A549 (cell line): ENCODE measurements around the gene SVIL. TPM values are rescaled to one million over a fixed set of nuclear protein-coding genes. Genes with fewer than 3 reads are reported as not detected.
"Not testable (repeated sequence)": the region's sequence is repeated elsewhere in the genome, so short reads cannot be mapped to it uniquely, and the experiment has no call there.

Experiments used
- ATAC-seq, 2 experiments: fragments of 200-7000 bp in 1 of 2; fragments of >200 bp in 1 of 2; cut with Nextera tagmentation in 1 of 2; cut with Tn5 transposase in 1 of 2; 3 replicates each; pipeline versions ENCODE4 v1.8.0 to v1.9.1; 2018 to 2020; ENCODE audit warnings: mild to moderate bottlenecking in 1 of 2, moderate library complexity in 1 of 2
- CTCF ChIA-PET: fragments of 300-600 bp; sonication (Branson Sonifier 250); formaldehyde crosslinking; extraction: SDS; loops from one replicate; lab custom pipeline; 2021; ENCODE audit warnings: antibody characterized with exemption, inconsistent platforms; lab: Yijun Ruan, JAX
- POLR2A ChIA-PET: fragments of 350-600 bp; formaldehyde crosslinking; extraction: SDS; loops from one replicate; lab custom pipeline; 2021; ENCODE audit warnings: antibody characterized with exemption, inconsistent platforms; lab: Yijun Ruan, JAX
- DNase-seq, 2 experiments: peaks; one replicate each; pipeline versions ENCODE4 v3.0.0 to v3.0.0-alpha.2; 2011 to 2016; ENCODE audit warnings: low read depth in 1 of 2, low spot score in 1 of 2
- FAIRE-seq: peaks from 2 replicates; lab custom pipeline; 2011; peaks lifted over from hg19 to GRCh38; lab: Jason Lieb, UNC
- H3K27ac ChIP-seq, 2 experiments: fragments of >200 bp; sonication (Bioruptor Twin); formaldehyde crosslinking; 3 replicates each; pipeline ENCODE4 v1.5.1; 2016 to 2017
- H3K4me1 ChIP-seq: fragments of >200 bp; sonication (Bioruptor Twin); formaldehyde crosslinking; 3 replicates; pipeline ENCODE4 v1.6.1; 2016
- H3K4me2 ChIP-seq: fragments of >200 bp; sonication (Bioruptor Twin); formaldehyde crosslinking; 3 replicates; pipeline ENCODE4 v1.6.1; 2016
- H3K4me3 ChIP-seq: fragments of >200 bp; sonication (Bioruptor Twin); formaldehyde crosslinking; 3 replicates; pipeline ENCODE4 v1.5.1; 2016
- H3K9me3 ChIP-seq: fragments of >200 bp; sonication (Bioruptor Twin); formaldehyde crosslinking; 3 replicates; pipeline ENCODE4 v1.6.1; 2016
- CBX8 ChIP-seq: fragments of 200-600 bp; sonication (generic); IDR thresholded peaks from 2 replicates; pipeline ENCODE4 v1.6.1; 2016
- CEBPB ChIP-seq, 2 experiments: fragments of >200 bp in 1 of 2; sonication (Bioruptor Twin) in 1 of 2; formaldehyde crosslinking in 1 of 2; IDR thresholded peaks; 2 replicates each; pipeline ENCODE4 v1.6.1; 2012 to 2016
- EHF ChIP-seq: fragments of 250-450 bp; sonication (Bioruptor Pico); IDR thresholded peaks from 2 replicates; pipeline ENCODE4 v1.5.0; 2020; ENCODE audit warnings: mild to moderate bottlenecking
- EHMT2 ChIP-seq: fragments of 200-600 bp; sonication (generic); IDR thresholded peaks from 2 replicates; pipeline ENCODE4 v1.6.1; 2016; ENCODE audit warnings: antibody characterized with exemption, low read depth, mild to moderate bottlenecking, moderate library complexity
- ELK1 ChIP-seq: fragments of 150-350 bp; IDR thresholded peaks from 2 replicates; pipeline ENCODE4 v1.6.1; 2014; ENCODE audit warnings: low read depth, mild to moderate bottlenecking, low read length
- ESRRA ChIP-seq: fragments of 150-350 bp; IDR thresholded peaks from 2 replicates; pipeline ENCODE4 v1.6.1; 2014; ENCODE audit warnings: mild to moderate bottlenecking, low read length, borderline replicate concordance
- FOSL2 ChIP-seq, 2 experiments: fragments of 450-650 bp in 1 of 2; fragments of >200 bp in 1 of 2; sonication (Bioruptor Twin) in 1 of 2; formaldehyde crosslinking; IDR thresholded peaks; 2 replicates each; pipeline versions ENCODE4 v1.5.0 to v1.6.1; 2016 to 2020; ENCODE audit warnings: mild to moderate bottlenecking in 1 of 2, moderate library complexity in 1 of 2
- FOXS1 ChIP-seq: fragments of 250-450 bp; sonication (Bioruptor Pico); IDR thresholded peaks from 2 replicates; pipeline ENCODE4 v1.5.0; 2020; ENCODE audit warnings: mild to moderate bottlenecking, moderate library complexity
- GATA3 ChIP-seq: IDR thresholded peaks from 2 replicates; pipeline ENCODE4 v1.6.1; 2012; ENCODE audit warnings: borderline replicate concordance
- HOXA7 ChIP-seq: fragments of 250-450 bp; sonication (Bioruptor Pico); IDR thresholded peaks from 2 replicates; pipeline ENCODE4 v1.5.0; 2020; ENCODE audit warnings: mild to moderate bottlenecking, moderate library complexity
- KDM1A ChIP-seq: fragments of 200-600 bp; sonication (generic); IDR thresholded peaks from 2 replicates; pipeline ENCODE4 v1.6.1; 2016; ENCODE audit warnings: low read depth, mild to moderate bottlenecking
- MAFK ChIP-seq: fragments of 450-650 bp; IDR thresholded peaks from 2 replicates; pipeline ENCODE4 v1.6.1; 2014; ENCODE audit not compliant: partially characterized antibody
- MAZ ChIP-seq: fragments of 150-350 bp; IDR thresholded peaks from 2 replicates; pipeline ENCODE4 v1.6.1; 2014; ENCODE audit warnings: antibody characterized with exemption, low read depth, low read length, borderline replicate concordance
- PHF8 ChIP-seq: fragments of 200-600 bp; sonication (generic); IDR thresholded peaks from 2 replicates; pipeline ENCODE4 v1.6.1; 2016; ENCODE audit warnings: low read depth, mild to moderate bottlenecking, antibody characterized with exemption, moderate library complexity, borderline replicate concordance
- RAD21 ChIP-seq, 2 experiments: fragments of >200 bp in 1 of 2; sonication (Bioruptor Twin) in 1 of 2; formaldehyde crosslinking in 1 of 2; IDR thresholded peaks in 1 of 2; conservative IDR thresholded peaks in 1 of 2; 2 replicates in 1 of 2; 3 replicates in 1 of 2; pipeline ENCODE4 v1.6.1; 2012 to 2018; ENCODE audit warnings: inconsistent platforms in 1 of 2
- RNF2 ChIP-seq: fragments of 200-600 bp; sonication (generic); IDR thresholded peaks from 2 replicates; pipeline ENCODE4 v1.6.1; 2016; ENCODE audit warnings: low read depth, mild to moderate bottlenecking, antibody characterized with exemption, moderate library complexity, borderline replicate concordance
- SMC3 ChIP-seq: fragments of >200 bp; sonication (Bioruptor Twin); formaldehyde crosslinking; IDR thresholded peaks from 3 replicates; pipeline ENCODE4 v1.6.1; 2018; ENCODE audit warnings: inconsistent platforms
- SREBF2 ChIP-seq: fragments of 450-650 bp; IDR thresholded peaks from 2 replicates; pipeline ENCODE4 v1.6.1; 2014; ENCODE audit warnings: mild to moderate bottlenecking, moderate library complexity
- ZC3H11A ChIP-seq: fragments of 450-650 bp; IDR thresholded peaks from 2 replicates; pipeline ENCODE4 v1.6.1; 2014; ENCODE audit warnings: antibody characterized with exemption, mild to moderate bottlenecking
- ZFP36 ChIP-seq: fragments of 450-650 bp; IDR thresholded peaks from 2 replicates; pipeline ENCODE4 v1.6.1; 2014; ENCODE audit warnings: borderline replicate concordance; ENCODE audit not compliant: partially characterized antibody
- WGBS: methylation state at CpG from one replicate; pipeline ENCODE4 v1.1.6; 2017; ENCODE audit errors: missing lambda C conversion rate; 5-methylcytosine and 5-hydroxymethylcytosine counted together
- polyA plus RNA-seq, 4 experiments: library from polyadenylated mRNA; depleted of rRNA in 3 of 4; stranded (reverse); fragments of >200 nt; fragmentation: RNase III in 1 of 4; extraction: RNeasy Plus Mini Kit Qiagen cat#74134 plus additional on column Dnase treatment in 1 of 4; gene quantifications; 2 replicates in 3 of 4; 3 replicates in 1 of 4; pipeline ENCODE4 v1.2.3, GENCODE V29; 2011 to 2017
- TF ChIP-seq, protein P1 (sequence below): fragments of 450-650 bp; IDR thresholded peaks from 2 replicates; pipeline ENCODE4 v1.6.1; 2014; ENCODE audit warnings: antibody characterized with exemption
- TF ChIP-seq, protein P2 (sequence below): fragments of 200-600 bp; sonication (generic); IDR thresholded peaks from 2 replicates; pipeline ENCODE4 v1.6.1; 2016; ENCODE audit warnings: antibody characterized with exemption, mild to moderate bottlenecking, moderate library complexity

SVIL gene
- polyA plus RNA-seq, 2 of the 4 experiments (the other 2 are of a cell fraction) = 12.0 to 20.4 TPM

DNA sequence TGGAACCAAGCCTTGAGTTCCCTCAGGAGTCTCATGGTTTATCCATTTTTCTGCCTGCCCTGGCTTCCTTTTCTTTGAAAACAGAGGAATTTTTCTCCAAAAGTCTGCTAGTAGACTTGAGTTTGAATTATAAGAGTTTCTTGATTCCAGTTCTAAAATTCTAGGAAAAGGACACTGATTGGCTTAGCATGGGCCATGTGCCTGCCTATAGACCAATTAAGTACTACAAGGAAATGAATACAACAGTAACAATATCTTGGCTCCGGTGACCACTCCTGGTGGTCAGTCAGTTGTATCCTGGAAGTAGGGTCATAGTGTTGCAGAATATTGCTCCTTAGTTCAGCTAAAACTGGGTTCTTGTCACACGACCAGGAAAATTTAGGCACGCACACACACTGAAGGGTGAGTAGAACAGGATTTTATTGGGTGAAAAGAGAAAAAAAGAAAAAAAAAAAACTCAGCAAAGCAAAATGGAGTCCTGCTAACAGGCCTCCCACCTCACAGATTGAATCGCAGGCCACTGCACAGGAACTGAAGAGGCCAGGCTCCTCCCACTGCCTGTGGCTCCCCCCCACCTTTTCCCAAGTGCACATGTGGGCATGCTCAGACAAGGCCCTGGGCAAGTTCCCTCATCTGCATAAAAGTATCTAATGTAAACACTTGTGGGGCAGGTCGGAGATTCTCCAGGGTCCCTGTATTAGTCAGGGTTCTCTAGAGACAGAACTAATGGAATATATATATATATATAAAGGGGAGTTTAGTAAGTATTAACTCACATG, 190.8 kb downstream of the SVIL start:
- POLR2A ChIA-PET = no interaction called here
- CTCF ChIA-PET = no interaction called here
- Histone ChIP-seq H3K9me3 (no peaks in the 10 kb centered on the region), H3K4me3 (no peak overlapping the region), H3K4me1 (peaks cover 8% of the 10 kb centered on the region; the same call in 1 of the 3 replicates), H3K27ac (no peak overlapping the region), H3K4me2 (no peak overlapping the region)
- no peak for FAIRE-seq
- no peak for TF ChIP-seq EHMT2
- TF ChIP-seq, protein P1, sequence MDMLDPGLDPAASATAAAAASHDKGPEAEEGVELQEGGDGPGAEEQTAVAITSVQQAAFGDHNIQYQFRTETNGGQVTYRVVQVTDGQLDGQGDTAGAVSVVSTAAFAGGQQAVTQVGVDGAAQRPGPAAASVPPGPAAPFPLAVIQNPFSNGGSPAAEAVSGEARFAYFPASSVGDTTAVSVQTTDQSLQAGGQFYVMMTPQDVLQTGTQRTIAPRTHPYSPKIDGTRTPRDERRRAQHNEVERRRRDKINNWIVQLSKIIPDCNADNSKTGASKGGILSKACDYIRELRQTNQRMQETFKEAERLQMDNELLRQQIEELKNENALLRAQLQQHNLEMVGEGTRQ = peak; percentile 42
- DNase-seq = peak in 1 of 2 experiments; percentile 18
- ATAC-seq = 0 out of 6 replicates have a peak, but pooled peaks of 1 of the 2 experiments have one; percentile 32
- 90% methylated on average over 5 of the region's 5 CpGs for WGBS

DNA sequence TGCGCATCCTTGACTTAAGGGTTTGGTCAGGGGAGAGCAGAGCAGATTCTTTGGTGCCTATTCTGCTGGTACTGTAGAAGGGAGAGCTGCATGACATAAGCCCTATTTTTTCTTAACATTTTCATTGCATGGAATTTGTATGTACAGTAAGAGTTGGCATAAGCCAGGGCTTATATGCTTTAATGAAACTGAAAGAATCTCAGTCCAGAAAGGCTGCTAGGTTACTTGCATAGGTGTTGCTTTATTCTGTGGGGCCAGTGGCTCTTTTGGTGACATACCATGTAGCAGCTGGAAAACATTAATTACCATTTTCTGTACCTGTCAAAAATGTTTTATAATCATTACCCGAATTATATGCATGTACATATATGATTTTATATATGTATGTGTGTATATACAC, 193.8 kb downstream of the SVIL start:
- ATAC-seq (no peak), FAIRE-seq (no peak), DNase-seq (no peak)
- Histone ChIP-seq H3K9me3 (no peaks in the 10 kb centered on the region), H3K4me1 (peaks cover 10% of the 10 kb centered on the region; the same call in 1 of the 3 replicates), H3K27ac (no peak overlapping the region), H3K4me3 (no peak overlapping the region), H3K4me2 (no peak overlapping the region)
- ChIA-PET POLR2A (no interaction called here), CTCF (interaction anchor here (0.7 to 2.9 kb wide), 6 partner anchors 8 to 233 kb away, joined by 3 to 17 read pairs (median 3); no protein-coding TSS in a partner anchor)
- no peak for TF ChIP-seq HOXA7
- TF ChIP-seq ELK1 = no peak
- no peak for TF ChIP-seq ZFP36
- no peak for TF ChIP-seq GATA3
- TF ChIP-seq FOXS1 (CRISPR knock-in tag) = no peak
- no peak for TF ChIP-seq RAD21 (conservative IDR thresholded peaks at IDR 0.05 in 1 of 2, IDR thresholded peaks at IDR 0.05 in 1 of 2)
- no peak for TF ChIP-seq SMC3
- TF ChIP-seq MAFK = no peak
- TF ChIP-seq ESRRA = no peak
- TF ChIP-seq SREBF2 = no peak
- no peak for TF ChIP-seq CEBPB (IDR thresholded peaks at IDR 0.05)
- no peak for TF ChIP-seq EHF (CRISPR knock-in tag)
- no peak for TF ChIP-seq FOSL2 (IDR thresholded peaks at IDR 0.05)
- no peak for TF ChIP-seq FOSL2 (CRISPR knock-in tag; IDR thresholded peaks at IDR 0.05)
- no peak for TF ChIP-seq KDM1A
- TF ChIP-seq RNF2 = no peak
- TF ChIP-seq ZC3H11A = no peak
- no peak for TF ChIP-seq CBX8
- TF ChIP-seq PHF8 = no peak
- TF ChIP-seq, protein P2, sequence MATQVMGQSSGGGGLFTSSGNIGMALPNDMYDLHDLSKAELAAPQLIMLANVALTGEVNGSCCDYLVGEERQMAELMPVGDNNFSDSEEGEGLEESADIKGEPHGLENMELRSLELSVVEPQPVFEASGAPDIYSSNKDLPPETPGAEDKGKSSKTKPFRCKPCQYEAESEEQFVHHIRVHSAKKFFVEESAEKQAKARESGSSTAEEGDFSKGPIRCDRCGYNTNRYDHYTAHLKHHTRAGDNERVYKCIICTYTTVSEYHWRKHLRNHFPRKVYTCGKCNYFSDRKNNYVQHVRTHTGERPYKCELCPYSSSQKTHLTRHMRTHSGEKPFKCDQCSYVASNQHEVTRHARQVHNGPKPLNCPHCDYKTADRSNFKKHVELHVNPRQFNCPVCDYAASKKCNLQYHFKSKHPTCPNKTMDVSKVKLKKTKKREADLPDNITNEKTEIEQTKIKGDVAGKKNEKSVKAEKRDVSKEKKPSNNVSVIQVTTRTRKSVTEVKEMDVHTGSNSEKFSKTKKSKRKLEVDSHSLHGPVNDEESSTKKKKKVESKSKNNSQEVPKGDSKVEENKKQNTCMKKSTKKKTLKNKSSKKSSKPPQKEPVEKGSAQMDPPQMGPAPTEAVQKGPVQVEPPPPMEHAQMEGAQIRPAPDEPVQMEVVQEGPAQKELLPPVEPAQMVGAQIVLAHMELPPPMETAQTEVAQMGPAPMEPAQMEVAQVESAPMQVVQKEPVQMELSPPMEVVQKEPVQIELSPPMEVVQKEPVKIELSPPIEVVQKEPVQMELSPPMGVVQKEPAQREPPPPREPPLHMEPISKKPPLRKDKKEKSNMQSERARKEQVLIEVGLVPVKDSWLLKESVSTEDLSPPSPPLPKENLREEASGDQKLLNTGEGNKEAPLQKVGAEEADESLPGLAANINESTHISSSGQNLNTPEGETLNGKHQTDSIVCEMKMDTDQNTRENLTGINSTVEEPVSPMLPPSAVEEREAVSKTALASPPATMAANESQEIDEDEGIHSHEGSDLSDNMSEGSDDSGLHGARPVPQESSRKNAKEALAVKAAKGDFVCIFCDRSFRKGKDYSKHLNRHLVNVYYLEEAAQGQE = no peak
- no peak for TF ChIP-seq MAZ
- 88% methylated on average over 2 of the region's 2 CpGs for WGBS

- H3K4me2 ChIP-seq, DNase-seq, H3K4me3 ChIP-seq, H3K9me3 ChIP-seq, POLR2A ChIA-PET, FAIRE-seq, ATAC-seq, H3K27ac ChIP-seq: not testable (repeated sequence)
- peaks cover 13% of the 10 kb centered on the region; the same call in 1 of the 3 replicates for H3K4me1 ChIP-seq
- 50% methylated on average over 3 of the region's 3 CpGs for WGBS
- CTCF ChIA-PET = interaction anchor here (2.9 kb wide), 1 partner anchor 10 kb away, joined by 17 read pairs; no protein-coding TSS in a partner anchor
These were observed 195.8 kb downstream of the SVIL start for GRCh38 chr10:29439005-29439404.
